ENCODE results near the gene TMEM141.
A peak's percentile ranks its signal among the peaks of the same experiment; 100 is the strongest.

Gene TMEM141

DNA sequence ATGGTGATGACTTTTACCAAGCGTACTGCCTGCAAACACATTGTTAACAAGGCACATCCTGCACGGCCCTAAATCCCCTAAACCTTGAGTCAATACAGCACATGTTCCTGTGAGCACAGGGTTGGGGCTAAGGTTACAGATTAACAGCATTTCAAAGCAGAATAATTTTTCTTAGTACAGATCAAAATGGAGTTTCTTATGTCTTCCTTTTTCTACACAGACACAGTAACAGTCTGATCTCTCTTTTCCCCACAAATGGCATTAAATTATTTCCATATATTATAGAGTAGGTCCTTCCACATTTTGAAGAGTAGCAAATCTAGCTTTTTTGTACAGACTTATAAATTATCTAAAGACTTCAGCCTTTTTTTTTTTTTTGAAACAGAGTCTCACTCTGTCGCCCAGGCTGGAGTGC is 1.6 kb upstream of the TMEM141 start:
- no peak for DNase-seq (ENCODE audit: extremely low read depth, low read depth)
- TF ChIP-seq, protein P1, sequence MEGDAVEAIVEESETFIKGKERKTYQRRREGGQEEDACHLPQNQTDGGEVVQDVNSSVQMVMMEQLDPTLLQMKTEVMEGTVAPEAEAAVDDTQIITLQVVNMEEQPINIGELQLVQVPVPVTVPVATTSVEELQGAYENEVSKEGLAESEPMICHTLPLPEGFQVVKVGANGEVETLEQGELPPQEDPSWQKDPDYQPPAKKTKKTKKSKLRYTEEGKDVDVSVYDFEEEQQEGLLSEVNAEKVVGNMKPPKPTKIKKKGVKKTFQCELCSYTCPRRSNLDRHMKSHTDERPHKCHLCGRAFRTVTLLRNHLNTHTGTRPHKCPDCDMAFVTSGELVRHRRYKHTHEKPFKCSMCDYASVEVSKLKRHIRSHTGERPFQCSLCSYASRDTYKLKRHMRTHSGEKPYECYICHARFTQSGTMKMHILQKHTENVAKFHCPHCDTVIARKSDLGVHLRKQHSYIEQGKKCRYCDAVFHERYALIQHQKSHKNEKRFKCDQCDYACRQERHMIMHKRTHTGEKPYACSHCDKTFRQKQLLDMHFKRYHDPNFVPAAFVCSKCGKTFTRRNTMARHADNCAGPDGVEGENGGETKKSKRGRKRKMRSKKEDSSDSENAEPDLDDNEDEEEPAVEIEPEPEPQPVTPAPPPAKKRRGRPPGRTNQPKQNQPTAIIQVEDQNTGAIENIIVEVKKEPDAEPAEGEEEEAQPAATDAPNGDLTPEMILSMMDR (IDR thresholded peaks at IDR 0.05; ENCODE audit: low read depth, low read length): no peak

DNA sequence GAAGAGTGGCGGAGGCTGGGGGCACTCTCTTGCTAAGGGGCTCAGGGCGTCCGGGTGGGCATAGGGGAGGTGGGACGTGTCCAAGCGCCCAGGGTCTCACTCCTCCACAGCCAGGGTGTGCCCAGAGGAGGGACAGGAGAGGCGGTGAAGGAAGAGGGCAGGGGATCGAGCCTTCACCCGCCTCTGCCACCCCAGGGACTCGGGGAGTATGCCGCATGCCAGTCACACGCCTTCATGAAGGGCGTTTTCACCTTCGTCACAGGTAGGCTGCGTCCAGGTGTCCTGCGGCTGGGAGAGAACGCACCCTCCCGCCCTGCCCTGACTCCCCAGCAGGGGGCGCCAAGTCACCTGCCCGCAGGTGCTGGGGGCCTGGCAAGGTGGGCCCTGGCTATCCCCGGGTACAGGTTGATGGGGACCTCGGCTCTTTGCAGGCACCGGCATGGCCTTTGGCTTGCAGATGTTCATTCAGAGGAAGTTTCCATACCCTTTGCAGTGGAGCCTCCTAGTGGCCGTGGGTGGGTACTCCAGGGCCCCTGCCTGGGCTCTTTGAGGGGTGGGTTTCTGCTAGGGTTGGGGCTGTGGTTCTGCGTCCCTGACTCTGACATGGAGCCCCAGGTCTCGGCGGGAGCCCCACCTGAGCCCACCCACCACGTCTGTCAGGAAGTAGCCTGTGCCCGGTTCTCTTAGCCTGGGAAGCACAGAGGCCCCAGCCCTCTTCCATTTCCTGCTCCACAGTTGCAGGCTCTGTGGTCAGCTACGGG is 552 bp downstream of the TMEM141 start:
- DNase-seq (ENCODE audit: extremely low read depth, low read depth): no peak
- TF ChIP-seq, protein P1 (IDR thresholded peaks at IDR 0.05; ENCODE audit: low read depth, low read length): peak; percentile 84

DNA sequence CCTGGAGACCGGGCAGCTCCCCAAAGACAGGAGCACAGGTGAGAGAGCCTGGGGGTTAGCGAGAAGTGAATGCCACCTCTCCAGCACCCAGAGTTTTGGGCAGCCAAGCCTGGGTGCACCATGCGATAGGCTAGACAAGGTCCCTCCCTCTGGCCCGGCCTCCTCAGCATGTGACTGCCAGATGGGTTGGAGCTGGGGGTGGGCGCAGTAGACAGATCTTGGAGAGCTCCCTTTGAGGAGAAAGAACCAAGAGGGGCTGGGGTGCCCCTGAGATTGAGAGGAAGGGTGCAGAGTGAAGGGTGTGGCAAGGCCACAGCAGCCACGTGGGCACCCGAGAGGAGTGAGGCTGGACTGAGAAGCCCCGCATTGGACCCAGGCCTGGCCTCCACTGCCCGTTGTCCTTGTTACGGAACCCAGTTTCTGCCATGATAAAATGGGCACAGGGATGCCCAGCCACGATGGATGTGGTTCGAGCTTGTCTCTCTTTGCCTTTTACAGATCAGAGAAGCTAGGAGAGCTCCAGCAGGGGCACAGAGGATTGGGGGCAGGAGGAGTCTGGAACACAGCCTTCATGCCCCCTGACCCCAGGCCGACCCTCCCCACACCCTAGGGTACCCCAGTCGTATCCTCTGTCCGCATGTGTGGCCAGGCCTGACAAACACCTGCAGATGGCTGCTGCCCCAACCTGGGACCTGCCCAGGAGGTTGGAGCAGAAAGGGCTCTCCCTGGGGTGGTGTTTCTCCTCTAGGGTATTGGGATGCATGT is 1.4 kb downstream of the TMEM141 start:
- TF ChIP-seq, protein P1 (IDR thresholded peaks at IDR 0.05; ENCODE audit: low read depth, low read length): no peak
- no peak for DNase-seq (ENCODE audit: extremely low read depth, low read depth)

DNA sequence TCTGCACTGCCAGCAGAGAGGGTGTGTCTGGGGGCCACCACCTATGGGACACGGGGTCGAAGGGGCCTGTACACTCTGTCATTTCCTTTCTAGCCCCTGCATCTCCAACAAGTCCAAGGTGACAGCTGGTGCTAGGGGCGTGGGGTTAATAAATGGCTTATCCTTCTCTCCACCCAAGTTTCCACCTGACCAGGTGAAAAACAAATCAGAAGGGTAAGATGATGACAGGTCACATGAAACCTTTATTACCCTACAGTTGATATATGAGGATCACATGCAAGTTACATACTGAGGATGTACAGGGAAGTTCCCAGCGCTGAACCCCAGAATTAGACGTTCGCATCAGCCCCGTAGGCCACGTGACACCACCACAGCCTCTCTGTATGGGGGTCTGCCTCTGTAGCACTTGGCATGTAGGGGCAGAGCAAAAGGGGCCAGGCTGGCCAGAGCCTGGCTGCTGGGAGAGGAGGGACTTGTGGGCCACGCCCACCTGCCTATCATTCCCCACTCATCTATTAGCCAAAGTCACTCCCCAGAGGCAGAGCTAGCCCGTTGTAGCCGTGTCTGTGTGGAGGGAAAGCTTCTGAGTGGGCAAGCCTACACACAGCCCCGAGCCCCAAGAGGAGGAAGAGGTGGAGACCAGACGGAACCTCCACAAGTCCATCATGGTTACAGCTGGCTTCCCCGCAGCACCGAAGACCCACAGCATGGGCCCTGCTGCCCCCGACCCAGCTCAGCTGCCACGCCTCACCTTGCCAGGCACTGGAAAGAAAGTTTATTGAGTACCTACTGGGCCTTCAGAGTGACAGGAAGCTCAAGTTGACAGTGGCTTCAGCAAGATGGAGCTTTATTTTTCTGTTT is 2.2 kb downstream of the TMEM141 start:
- TF ChIP-seq, protein P1 (IDR thresholded peaks at IDR 0.05; ENCODE audit: low read depth, low read length): no peak
- DNase-seq (ENCODE audit: extremely low read depth, low read depth): no peak

DNA sequence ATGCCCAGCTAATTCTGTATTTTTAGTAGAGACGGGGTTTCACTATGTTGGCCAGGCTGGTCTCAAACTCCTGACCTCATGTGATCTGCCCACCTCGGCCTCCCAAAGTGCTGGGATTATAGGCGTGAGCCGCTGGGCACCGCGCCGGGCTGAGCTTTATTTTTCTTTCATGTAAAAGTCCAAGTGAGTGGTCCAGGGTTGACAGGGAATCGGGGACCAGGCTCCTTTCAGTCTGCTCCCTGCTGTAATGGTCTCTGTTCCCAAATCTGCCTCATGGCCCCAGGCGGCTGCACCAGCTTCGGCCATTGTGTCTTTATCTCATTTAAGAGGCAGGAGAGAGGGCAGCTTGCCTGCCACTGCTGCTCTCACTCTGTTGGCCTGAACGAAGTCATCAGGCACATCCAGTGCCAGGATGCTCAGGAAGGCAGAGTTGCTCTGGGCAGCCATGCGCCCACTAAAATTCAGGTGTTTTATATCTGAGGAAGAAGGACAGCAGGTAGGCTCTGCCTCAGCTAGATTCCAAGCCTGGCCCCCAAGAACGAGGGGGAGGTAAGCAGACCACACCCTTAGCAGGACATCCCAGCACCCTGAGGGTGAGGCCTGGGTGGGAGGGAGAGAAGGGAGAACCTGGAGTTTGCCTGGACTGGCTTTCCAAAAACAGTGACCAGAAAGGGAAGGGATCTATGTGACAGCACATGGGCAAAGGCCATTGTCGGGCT is 3.3 kb downstream of the TMEM141 start:
- TF ChIP-seq, protein P1 (IDR thresholded peaks at IDR 0.05; ENCODE audit: low read depth, low read length): no peak
- DNase-seq (ENCODE audit: extremely low read depth, low read depth): no peak

DNA sequence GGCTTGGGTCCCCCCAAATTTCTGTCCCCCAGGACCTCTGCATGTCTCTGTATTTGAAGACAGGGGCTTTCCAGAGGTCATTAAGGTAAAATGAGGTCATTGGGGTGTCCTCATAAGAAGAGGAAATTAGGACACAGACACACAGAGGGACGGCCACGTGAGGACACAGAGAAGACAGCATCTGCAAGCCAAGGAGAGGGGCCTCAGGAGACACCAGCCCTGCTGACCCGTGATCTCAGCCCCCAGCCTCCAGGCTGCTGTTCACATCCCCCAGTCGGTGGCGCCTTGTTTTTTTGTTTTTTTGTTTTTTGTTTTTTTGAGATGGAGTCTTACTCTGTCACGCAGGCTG is 3.8 kb downstream of the TMEM141 start:
- TF ChIP-seq, protein P1 (IDR thresholded peaks at IDR 0.05; ENCODE audit: low read depth, low read length): no peak
- DNase-seq (ENCODE audit: extremely low read depth, low read depth): no peak
